ENCODE data around the gene KIF5C.

Gene KIF5C

DNA sequence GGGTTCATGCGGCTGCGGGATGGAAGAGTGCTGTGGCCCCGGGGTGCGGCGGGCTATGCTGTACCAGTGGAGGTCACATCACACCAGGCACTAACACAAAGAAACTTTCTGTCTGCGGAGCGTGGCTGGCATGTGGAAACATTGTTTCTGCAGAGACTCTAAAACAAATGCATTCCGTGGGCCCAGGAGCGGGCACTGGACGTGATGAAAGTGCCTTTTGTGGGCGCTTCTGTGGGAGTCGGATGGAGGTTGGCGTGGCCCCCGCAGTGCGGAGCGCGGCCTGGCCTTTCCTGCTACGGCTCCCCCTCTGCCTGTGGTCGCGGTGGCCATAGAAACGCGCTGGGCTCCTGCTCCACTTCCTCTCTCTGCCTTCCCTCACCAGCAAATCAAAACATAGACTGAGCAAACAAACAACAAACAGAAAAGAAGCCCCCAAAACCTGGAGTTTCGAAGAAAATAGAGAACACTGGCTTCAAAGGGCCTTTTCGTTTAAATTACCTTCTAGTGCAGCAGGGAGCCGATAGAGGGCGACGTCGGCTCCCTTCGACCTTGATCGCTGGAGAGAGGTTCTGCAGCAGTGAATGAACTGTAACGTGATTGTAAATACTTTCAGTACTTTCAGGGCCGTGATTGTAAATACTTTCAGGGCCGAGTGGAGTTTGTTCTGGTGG, 51.4 kb downstream of the KIF5C start:
- peak; percentile 23 for DNase-seq

GRCh38 chr2:148926981-148927401, 52.0 kb downstream of the KIF5C start:
- DNase-seq: no peak

DNA sequence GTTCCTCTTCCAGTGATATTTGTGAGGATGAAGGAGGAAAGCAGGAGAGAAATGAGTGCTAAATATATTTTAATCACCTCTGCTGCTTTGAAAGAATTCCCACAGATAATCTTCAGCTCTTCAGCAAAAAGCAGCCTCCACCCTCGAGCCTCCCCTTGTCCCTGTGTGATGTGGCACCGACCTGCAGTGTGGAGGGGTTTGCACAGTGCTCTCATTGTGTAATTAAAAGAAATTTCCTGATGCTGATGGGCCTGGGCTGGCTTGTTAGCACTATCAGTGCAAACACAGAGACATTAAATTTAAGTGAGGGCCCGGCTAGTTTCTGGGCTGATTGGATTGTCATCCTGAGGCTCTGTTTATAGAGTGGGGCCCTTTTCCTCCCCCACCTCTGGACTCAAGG, 53.4 kb downstream of the KIF5C start:
- DNase-seq: no peak

DNA sequence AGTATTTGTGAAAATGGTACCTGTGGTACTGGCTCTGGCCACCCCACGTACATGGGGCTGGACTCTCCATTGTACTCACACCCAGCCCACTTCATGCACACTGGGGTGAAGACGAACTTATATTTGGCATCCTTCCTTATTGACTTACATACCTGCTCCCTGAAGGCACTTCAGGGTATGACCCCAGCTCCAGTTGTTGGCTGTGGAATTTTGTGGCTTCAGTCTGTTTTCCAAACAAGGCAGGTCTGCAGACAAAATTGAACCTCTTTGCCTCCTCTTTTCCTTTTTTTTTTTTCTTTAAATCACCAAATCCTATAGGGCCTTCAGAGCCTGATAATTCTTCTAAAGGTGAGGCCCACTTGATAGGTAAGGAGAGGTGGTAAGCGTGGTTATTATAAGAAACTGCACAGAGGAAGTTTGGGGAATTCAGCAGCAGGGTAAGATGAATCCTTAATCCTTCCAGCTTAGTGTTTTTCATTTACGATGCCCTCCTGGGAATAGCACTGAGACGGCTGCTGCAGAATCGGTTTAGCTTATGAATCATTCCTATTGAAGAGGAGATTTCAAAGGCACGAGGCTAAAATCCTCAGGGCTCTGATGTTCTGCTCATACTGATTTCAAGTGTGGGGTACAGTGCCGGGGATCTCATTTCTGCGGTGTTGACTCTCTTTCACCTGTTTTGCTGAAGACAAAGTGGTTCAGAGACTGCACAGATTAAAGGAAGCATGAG, 55.2 kb downstream of the KIF5C start:
- peak; percentile 51 for DNase-seq

GRCh38 chr2:148932536-148932935, 57.5 kb downstream of the KIF5C start:
- DNase-seq: no peak

- no peak for DNase-seq
Measured at GRCh38 chr2:148933456-148933855, 58.4 kb downstream of the KIF5C start.

DNA sequence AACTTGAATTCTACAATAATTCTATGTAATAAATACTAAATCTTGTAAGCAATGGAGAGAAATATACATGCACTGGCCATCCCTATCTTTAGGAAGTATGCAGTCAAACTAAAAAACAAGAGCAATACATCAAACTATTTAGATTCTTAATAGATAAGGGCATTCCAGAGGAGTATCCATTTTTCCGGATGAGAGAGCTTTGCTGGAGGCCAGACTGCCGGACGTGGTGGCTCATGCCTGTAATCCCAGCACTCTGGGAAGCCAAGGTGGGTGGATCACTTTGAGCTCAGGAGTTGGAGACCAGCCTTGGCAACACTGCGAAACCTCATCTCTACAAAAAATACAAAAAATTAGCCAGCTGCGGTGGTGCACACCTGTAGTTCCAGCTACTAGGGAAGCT, 60.8 kb downstream of the KIF5C start:
- no peak for DNase-seq

- DNase-seq: no peak
Measured at GRCh38 chr2:148936857-148937450, 61.9 kb downstream of the KIF5C start.

DNA sequence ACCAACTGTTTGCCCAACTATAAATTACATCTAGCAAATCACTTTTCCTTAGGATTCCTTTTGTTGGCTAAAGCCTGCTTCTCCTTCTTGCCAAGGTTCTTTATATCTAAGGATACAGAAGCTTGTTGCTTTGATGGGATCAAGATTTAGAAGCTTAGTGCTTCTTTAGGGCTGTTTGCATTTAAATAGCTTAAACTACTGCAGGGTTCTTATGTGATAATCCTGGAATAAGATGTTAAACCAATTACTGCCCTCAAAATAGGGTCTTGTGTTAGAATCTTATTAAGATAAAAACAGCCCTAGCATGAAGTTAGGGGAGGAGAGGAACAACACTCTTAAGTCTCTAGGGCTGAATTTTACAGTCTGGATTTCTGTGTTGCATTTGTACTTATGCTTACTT, 64.2 kb downstream of the KIF5C start:
- DNase-seq: no peak

DNA sequence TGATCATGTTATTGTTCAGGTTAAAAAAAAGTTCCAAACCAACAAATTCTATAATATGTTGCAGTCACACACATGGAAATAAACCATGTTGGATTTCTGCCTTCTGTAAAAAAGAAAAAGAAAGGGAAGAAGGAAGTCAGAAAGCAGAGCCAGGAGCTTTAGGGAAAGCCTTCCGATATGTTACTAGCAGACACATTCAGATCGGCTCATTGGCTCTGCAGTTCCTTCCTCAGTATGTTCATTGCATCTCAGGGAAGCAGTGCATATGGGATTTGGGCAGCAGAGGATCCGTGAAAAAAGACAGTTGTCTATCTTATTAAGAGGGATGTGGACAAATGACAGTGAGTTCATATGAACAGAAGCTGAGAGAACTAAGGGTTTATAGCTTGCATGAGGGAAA, 68.1 kb downstream of the KIF5C start:
- DNase-seq: no peak

GRCh38 chr2:148944536-148944935, 69.5 kb downstream of the KIF5C start:
- no peak for DNase-seq

DNA sequence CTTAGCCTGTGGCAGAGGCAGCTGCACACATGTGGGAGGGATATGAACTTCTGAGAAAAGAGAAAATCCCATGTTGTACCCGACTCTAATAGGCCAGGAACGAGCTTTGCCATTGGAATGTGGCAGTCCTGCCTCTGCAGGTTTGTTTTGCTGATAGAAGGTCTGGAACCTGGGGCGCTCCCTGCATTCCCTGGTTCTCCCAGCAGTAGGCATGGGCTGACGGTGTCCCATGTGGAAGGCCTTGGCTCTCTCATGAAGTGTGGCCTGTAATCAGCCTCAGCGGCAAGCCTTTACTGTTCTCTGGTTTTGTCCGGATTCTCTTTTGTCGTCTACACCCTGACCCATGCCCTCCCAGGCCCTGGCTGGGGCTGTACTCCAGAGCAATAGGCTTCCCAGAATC, 72.3 kb downstream of the KIF5C start:
- no peak for DNase-seq

GRCh38 chr2:148948868-148949267, 73.8 kb downstream of the KIF5C start:
- no peak for DNase-seq

DNA sequence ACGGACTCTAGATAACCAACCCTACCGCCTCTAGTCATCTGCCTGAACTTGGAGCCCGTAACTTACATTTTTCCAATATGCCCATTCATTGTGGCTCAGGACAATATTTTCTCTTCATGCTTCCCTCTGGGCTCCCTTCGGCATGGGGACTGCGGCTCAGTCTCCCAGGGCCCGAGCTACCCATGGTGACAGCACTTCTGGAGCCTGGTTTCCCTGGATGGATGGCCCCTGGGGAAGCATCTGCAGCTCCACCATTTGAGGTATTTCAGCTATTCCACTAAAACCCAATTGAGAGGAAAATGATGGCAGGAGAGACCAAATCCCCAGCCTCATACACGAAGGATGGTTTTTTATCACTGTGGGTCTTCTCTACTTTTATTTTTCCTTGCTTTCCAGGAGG, 74.3 kb downstream of the KIF5C start:
- DNase-seq: no peak

- DNase-seq: no peak
Measured at GRCh38 chr2:148952621-148953020, 77.6 kb downstream of the KIF5C start.

DNA sequence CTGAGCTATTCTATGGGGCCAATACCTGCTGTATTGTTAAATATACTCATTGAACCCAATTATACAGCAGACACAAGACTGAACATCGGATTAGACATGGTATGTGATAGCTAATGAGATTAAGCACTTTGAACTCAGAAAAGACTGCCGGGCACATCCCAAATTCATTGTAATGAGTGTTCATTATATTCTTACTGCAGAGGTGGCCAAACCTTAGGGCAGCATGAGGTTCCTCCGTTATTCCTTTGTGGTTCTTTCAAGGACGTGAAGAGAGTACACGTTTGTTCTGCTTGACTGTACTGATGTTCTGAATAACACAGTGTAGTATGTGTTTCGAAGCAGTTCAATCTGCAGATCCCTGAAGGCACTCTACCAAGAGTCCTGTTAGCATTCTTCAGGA, 78.4 kb downstream of the KIF5C start:
- no peak for DNase-seq

DNA sequence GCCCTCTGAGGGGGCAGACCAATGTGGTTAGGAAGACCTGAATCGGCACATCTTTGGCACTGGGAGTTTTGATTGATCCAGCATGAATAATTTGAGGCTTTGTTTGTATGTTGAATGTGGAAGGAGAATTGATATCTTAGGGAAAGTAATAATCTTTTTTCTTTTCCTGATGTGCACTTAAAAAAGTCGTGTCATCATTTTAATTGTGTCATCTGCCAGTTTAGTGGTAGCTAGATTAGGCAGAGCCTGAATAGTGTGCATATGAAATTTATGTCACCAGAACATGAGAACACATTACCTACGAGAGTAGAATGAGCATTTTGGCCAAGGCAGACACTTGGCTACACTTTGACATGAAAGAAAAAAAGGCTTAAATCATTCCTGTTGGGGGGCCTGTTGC, 79.5 kb downstream of the KIF5C start:
- no peak for DNase-seq

- DNase-seq: no peak
Measured at GRCh38 chr2:148955798-148956197, 80.8 kb downstream of the KIF5C start.

- no peak for DNase-seq
Measured at GRCh38 chr2:148957023-148957422, 82.0 kb downstream of the KIF5C start.

DNA sequence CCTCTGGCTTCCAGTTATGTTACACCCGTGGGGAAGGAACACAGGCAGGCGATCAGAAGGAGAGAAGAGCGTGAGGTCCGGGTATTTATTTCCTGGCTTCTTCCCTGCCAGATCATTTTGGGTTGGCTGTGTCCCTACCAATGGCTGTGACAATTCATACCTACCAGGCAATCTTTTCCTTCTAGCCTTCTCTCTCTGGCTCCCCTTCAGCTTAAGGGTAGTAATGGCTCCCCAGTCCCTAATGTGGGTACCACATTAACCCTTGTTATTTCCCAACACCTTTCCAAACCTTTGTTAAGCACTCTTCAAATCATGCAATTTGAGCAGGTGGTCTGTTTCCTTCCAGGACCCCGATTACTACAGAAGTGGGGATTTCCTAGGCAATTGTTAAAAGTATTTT, 84.7 kb downstream of the KIF5C start:
- DNase-seq: no peak

DNA sequence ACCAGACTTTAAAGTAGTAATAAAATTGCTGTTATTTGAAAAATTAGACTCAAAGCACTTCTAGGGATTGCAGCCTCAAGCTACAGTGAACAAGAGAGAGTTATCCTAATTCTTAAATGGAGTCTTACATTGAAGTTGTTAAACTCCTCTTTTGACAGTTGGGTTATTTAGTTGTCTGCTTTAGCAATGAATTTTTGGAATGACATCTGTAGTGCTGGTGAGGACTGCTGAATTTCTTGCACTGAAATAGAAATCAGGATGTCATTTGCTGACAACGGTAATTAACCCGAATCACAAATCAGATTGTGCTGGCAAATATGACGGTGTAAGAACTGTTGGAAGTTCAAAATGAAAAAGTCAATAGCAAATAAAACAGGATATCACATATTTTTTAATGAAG, 85.5 kb downstream of the KIF5C start:
- no peak for DNase-seq

- no peak for DNase-seq
Measured at GRCh38 chr2:148963461-148963860, 88.4 kb downstream of the KIF5C start.

GRCh38 chr2:148965623-148966437, 90.8 kb downstream of the KIF5C start:
- DNase-seq: no peak
